ENCODE results near the gene ITGB7. TPM values are rescaled to one million over a fixed set of nuclear protein-coding genes. Genes with fewer than 3 reads are reported as not detected.
A peak's percentile ranks its signal among the peaks of the same experiment; 100 is the strongest.

Gene ITGB7
- total and polyA plus RNA-seq, 9 of the 15 experiments (the other 6 are each of a cell fraction or from before 2014, with no cell fraction given): 0.06 to 2.0 (median 0.67) TPM

DNA sequence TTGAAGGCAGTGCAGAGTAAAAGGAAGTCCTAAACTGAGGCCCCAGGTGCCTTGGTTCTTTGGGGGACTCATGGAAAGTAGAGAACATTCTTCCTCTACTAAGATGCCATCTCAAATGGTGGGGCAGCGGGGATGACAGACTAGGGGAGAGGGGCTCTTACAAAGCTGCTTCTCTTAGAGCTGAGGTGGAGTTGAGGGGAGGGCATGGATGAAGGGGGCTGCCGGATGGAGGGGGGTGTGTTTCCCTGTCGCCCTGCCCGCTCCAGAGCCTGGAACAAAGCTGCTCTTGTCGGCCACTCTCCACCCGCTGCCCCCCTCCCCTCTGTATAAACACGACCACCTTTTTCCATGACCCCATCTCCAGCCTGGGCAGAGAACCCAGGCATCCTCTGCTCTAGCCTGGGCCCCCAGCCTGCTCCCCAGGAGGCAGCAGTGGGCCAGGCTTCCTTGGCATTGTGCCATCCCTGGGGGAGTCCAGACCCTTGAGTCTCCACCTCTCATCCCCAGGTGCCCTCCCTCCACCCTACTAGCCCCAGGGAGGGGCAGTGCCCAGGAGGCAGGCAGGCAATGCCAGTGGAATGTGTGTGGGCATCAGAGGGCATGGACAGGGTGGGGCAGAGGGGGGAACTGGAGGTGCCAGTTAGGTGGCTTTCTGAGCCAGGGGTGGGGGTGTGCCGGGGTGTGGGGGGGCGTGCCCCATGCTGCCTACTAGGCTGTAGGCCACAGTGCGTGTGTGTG, 23.2 kb upstream of the ITGB7 start:
- Histone ChIP-seq H3K27me3 (ENCODE audit: control insufficient read depth in 2 of 2, insufficient read depth in 2 of 2, low read length in 2 of 2) (no peaks in the 10 kb centered on the region), H3K9me1 (ENCODE audit: control insufficient read depth, insufficient read depth, low read length) (no peaks in the 10 kb centered on the region), H3K27ac (ENCODE audit: extremely low read depth, low read depth, low read length) (no peak overlapping the region), H3K4me2 (ENCODE audit: insufficient read depth, low read length) (no peak overlapping the region), H3K79me2 (ENCODE audit: control insufficient read depth, insufficient read depth, low read length) (no peaks in the 10 kb centered on the region), H3K9me3 (replicated peaks; ENCODE audit: control insufficient read depth, insufficient read depth, low read depth, low read length) (no peaks in the 10 kb centered on the region), H2AFZ (ENCODE audit: low read depth, low read length) (no peak overlapping the region), H3K36me3 (ENCODE audit: control insufficient read depth, insufficient read depth, low read length) (no peaks in the 10 kb centered on the region), H3K4me3 (no peak overlapping the region), H4K20me1 (replicated peaks; ENCODE audit: control insufficient read depth, insufficient read depth, low read length) (no peaks in the 10 kb centered on the region; the same call in 1 of the 2 replicates), H3K9ac (ENCODE audit: insufficient read depth in 1 of 2, low read depth in 2 of 2, low read length in 2 of 2) (no peak overlapping the region), H3K4me1 (replicated peaks in 1 of 2; ENCODE audit: control insufficient read depth in 2 of 2, insufficient read depth in 2 of 2, low read length in 2 of 2) (peaks cover 13 to 34% of the 10 kb centered on the region in 2 experiments)
- CTCF ChIA-PET (ENCODE audit: low intra/inter-chr PET ratio): no interaction called here
- in situ Hi-C loops (cut with MboI): no loop called here
- POLR2A ChIA-PET: interaction anchor here (0.6 to 1.3 kb wide), 3 partner anchors 11 to 65 kb away, joined by 3 to 4 read pairs (median 4); partner anchors contain the start of gene PFDN5
- ATAC-seq (no peak), DNase-seq (ENCODE audit: extremely low read depth in 1 of 4, low spot score in 3 of 4) (no peak), FAIRE-seq (no peak)
- 66% methylated on average over 8 of the region's 10 CpGs for WGBS (ENCODE audit: insufficient coverage, low coverage, missing lambda C conversion rate)
- intact Hi-C loops (cut with micrococcal nuclease): no loop called here
- BruUV-seq (replicated peaks): no TSS peak
- TF ChIP-seq CUX1 (CRISPR knock-in tag; IDR thresholded peaks at IDR 0.05): no peak
- TF ChIP-seq, protein P1, sequence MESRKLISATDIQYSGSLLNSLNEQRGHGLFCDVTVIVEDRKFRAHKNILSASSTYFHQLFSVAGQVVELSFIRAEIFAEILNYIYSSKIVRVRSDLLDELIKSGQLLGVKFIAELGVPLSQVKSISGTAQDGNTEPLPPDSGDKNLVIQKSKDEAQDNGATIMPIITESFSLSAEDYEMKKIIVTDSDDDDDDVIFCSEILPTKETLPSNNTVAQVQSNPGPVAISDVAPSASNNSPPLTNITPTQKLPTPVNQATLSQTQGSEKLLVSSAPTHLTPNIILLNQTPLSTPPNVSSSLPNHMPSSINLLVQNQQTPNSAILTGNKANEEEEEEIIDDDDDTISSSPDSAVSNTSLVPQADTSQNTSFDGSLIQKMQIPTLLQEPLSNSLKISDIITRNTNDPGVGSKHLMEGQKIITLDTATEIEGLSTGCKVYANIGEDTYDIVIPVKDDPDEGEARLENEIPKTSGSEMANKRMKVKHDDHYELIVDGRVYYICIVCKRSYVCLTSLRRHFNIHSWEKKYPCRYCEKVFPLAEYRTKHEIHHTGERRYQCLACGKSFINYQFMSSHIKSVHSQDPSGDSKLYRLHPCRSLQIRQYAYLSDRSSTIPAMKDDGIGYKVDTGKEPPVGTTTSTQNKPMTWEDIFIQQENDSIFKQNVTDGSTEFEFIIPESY (CRISPR knock-in tag; IDR thresholded peaks at IDR 0.05): no peak
- no peak for TF ChIP-seq ZBTB26 (CRISPR knock-in tag; IDR thresholded peaks at IDR 0.05)
- no peak for TF ChIP-seq ZFX (CRISPR knock-in tag; IDR thresholded peaks at IDR 0.05)
- TF ChIP-seq GABPB2 (CRISPR knock-in tag; conservative IDR thresholded peaks at IDR 0.05): no peak
- TF ChIP-seq NFIC (IDR thresholded peaks at IDR 0.05): peak; percentile 65
- TF ChIP-seq, protein P2, sequence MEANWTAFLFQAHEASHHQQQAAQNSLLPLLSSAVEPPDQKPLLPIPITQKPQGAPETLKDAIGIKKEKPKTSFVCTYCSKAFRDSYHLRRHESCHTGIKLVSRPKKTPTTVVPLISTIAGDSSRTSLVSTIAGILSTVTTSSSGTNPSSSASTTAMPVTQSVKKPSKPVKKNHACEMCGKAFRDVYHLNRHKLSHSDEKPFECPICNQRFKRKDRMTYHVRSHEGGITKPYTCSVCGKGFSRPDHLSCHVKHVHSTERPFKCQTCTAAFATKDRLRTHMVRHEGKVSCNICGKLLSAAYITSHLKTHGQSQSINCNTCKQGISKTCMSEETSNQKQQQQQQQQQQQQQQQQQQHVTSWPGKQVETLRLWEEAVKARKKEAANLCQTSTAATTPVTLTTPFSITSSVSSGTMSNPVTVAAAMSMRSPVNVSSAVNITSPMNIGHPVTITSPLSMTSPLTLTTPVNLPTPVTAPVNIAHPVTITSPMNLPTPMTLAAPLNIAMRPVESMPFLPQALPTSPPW (CRISPR knock-in tag; IDR thresholded peaks at IDR 0.05): no peak
